GM18861 (cell line): ENCODE data around the gene SDR42E1.
"Not testable (repeated sequence)": the region's sequence is repeated elsewhere in the genome, so short reads cannot be mapped to it uniquely, and the experiment has no call there.

Source experiments
- ATAC-seq: cut with Tn5 transposase; IDR thresholded peaks from one replicate; pipeline ENCODE4 v1.9.1; 2021; ENCODE audit not compliant: unreplicated experiment

Gene SDR42E1

DNA sequence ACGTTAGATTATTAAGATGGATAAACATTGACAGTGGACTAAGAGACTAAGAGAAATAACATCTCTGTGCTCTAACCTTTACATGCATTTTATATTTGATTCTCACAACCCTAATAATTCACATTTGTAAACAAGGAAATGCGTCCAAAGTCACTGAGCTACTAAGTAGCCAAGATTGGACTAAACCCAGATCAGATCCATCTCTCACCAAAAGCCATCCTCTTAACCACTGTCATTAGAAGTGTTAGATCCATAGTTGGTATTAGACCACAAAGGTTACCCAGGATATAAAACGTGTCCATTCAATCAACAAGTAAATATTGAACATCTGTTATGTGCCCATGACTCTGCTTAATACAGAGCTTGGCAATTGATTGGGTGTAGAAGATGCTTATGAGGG, 29.0 kb upstream of the SDR42E1 start:
- ATAC-seq, result no peak

DNA sequence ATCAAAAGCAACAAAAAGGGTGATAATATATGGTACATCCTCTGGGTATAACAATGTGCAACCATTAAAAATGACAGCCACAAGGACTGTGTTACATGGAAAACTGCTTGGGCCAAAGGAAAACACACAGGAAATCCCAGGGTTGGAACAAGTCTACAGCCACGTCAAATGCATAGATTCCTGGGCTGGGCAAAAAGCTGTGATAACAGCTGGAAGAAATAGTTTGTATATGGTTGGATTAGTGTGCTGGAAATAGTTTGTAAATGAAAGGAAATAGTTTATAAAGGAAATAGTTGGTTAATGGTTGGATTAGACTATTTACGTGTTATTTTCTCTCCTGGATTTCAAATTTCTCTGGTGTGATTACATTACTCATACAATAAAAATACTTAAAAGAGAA, 26.4 kb upstream of the SDR42E1 start:
- no peak for ATAC-seq

DNA sequence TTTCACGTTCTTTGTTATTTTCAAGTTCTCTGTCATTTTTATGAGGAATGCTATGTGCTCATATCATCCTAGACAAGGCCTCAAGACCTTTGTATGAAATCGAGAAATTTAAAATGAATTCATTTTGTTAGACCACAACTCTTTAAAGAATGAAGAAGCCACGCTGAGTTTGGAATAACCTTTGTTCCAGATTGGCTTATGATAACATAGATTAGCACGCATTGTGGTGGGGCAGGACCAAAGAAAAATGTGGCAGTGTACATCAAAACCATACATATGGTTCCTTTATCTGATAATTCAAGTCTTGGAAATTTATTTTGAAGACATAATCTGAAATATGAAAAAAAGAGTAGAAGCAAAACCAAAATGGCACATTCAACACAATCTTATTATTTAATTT, 26.0 kb upstream of the SDR42E1 start:
- ATAC-seq, result no peak

DNA sequence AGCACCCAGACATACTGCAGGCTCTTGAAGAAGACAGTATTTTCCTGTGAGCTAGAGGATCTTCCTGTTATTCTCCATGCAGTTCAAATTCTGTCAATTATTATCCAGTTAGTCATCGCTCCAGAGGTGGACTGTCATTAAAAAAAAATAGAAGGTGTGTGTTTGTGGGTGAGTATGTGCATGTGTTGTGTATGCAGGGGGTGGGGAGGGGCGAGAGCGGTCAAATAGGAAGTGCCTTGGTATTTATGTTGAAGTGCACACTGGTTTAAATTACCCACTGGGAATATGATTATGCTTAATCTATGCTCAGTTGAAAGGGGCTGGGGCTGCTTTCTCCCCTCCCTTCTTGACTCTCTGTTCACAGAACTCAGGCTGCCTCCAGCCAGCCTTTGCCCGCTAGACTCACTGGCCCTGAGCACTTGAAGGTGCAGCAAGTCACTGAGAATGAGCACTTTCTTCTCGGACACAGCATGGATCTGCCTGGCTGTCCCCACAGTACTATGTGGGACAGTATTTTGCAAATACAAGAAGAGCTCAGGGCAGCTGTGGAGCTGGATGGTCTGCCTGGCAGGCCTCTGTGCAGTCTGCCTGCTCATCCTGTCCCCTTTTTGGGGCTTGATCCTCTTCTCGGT, 23.8 kb upstream of the SDR42E1 start, which contains the start of gene HSD17B2:
TSS of gene HSD17B2 (plus strand) at position 273 of the 632 bp plus-strand sequence. CDS start at position 445, 172 bp downstream.
- no peak for ATAC-seq

DNA sequence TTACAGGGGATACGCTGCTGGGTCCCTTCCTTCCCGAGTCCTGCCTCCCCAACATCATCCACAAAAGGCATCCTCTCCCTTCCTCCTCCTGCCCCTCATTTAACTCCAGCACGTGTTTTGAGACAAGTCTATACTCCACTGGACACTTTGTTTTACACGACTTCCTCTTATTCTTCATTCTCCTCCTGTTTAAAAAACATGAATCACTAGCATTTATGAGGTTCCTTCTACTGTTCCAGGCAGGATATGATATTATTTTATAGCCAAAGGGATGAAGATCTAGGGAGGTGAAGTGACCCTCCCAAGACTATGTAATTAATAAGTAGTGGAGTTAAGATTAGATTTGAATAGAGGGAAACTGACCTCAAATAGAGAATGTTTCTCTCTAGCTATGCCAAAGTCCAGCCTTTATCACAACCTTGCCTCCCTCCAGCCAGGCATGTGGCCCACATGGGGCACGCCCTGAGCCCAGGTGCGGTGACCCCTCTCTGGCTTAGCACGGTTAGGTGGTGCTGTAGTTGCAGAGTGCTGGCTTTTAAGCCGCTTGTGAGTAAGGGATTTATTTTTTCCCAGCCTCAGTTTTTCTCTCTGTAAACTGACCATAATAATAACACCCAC, 22.5 kb upstream of the SDR42E1 start:
- no peak for ATAC-seq

DNA sequence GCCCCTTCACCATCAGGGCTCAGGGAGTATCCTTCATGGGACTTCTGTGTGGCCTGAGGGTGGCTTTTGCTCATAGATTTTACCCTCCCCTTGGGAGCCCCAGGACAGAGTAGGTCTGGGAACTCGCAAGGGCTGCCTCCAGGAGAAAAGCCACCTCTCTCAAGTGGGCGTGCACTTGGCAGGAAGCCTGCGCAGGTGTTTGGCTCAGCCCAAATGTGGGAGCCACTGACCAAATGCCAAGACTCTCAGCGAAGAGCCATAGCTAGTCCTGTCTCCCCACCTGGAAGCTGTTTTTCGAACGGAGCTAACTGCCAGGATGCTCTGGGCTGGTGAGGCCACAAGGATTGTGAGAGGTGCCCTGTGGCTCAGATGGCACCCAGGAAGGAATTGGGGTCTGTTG, 21.7 kb upstream of the SDR42E1 start:
- ATAC-seq, result no peak

DNA sequence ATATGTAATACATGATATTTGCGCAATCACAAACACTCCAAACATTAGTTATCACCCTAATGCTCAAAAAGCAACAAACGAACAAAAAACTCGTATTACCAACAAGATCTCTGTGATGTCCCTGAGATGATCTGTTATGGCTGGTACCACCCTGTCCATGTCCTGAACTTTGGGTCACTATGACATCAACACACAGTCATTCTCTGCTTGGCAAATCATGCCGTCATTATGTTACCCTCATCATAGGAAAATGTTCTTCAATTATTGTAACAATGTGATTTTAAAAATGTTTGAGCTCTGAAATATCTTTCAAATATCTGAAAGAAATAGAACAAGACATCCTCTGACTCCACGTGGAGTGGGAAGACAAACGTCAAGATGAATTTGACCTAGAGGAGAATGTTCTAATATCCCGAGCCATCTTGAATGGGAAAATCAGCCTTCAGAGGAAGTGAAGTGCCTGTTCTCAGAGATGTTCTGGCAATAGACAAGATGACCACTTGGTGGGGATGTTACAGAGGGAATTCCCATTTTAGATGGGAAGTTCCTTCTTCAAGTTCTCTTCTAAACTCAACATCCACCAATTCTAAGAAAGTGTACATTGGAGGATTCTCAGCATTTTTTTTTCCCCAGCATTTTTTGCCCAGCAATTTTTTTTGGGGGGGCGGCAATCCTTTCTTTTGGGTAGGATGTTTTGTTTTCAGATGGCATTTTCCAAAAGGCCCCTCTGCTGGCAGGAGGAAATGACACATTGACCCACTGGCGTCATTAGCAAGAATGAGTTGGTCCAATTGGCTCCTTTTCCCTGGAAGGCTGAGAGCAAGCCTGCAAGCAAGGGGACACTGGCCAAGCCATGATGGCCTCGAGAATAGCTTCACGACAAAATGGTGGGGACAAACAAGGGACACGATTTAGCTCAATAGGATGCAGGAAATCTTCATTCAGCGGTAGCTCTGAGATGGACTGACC, 20.1 kb upstream of the SDR42E1 start:
- no peak for ATAC-seq

DNA sequence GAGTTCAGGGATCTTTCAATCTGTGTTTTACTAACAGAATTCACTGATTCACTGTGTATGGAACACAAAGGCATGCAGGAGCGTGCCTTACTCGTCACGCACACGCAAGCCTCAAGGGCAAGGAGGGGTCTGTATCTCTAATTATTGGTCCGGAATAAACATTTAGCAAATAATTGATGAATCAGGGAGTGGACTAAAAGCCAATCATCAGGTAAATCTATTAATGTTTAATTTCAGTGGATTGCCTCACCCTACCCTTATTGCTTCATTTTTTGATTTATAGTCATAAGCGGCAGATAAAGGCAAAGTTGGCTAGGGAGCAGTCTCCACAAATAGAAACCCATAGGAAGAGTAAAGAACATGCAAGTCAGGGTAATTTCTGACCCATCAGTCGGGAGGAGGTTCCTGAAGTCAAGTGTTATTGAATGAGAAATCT, 16.4 kb upstream of the SDR42E1 start:
- no peak for ATAC-seq

DNA sequence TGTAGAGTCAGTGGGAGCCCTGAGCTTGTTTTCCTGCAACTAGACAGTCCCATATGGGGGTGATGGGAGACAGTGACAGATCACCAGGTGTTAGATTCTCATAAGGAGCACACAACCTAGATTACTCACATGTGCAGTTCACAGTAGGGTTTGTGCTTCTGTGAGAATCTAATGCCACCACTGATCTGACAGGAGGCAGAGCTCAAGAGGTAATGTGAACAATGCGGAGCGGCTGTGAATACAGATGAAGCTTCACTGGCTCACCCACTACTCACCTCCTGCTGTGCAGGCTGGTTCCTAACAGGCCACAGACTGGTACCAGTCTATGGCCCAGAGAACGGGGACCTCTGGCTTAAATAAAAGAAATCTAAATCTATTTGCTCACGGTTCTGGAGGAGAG, 13.6 kb upstream of the SDR42E1 start:
- no peak for ATAC-seq

DNA sequence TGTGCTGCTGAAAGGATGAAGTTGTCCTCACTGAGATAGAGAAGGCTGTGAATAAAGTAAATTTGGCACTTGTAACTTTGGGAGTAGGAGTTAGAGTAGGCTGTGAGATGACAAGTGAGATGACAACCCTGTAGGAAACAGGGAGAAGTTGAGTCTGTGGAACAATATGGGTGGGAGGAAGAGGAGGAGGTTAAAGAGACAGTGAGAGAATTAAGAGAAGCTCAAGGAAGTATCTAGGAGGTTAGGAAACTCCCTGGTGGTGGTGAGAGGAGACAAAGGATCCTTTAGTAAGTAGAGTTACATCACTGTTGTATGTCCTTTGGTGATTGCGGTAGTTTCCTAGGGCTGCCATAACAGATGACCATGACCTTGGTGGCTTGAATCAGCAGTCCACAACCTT, 13.0 kb upstream of the SDR42E1 start:
- ATAC-seq, result no peak

DNA sequence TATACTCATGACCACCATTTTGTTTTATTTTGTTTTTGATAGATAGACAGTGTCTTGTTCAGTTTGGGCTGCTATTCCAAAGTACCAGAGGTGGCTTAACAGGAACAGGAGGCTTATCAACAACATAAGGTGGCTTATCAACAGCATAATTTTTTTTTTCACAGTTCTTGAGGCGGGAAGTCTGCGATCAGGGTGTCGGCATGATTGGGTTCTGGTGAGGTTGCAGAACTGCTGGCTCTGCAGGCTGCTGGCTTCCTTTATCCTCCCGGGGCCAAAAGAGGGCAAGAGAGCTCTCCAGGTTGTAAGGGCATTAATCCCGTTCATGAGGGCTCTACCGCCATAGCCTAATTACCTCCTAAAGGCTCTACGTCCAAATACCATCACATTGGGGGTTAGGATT, 11.9 kb upstream of the SDR42E1 start:
- ATAC-seq, result no peak

DNA sequence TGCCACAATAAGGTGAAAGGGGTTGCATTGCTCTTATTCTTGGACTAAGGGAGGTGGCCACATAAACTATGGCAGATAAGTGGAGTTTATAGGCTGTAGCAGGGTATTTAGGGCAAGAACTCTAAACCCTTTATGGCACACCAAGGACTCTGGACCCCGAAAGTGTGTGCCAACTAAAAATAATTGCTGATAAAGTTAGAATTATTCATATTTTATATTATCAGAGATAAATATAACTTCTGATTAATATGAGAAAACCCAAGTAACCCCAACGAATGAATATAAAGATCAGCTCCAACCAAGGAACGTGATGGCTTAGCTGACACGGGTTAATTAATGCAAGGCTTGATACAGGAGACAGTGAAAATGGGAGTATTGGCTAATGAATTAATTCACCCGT, 8.8 kb upstream of the SDR42E1 start:
- no peak for ATAC-seq

DNA sequence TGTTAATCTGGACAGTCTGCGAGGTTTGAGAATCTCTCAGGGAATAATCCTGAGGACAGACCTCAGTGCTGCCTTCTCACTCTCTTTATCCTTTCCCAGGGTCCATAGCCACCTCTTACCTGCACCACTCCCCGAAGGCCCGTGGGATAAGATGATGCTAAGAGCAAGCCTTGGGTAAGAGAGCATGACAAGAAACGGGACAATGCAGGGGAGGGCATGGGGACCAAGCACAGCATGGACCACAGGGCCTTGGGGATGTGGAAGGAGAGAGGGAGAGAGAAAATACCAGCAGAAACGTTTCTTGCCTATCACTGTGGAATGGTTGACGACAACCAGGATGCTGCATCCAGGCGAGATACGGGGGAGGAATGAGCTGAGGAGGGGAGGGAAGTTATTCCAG, 8.3 kb upstream of the SDR42E1 start:
- no peak for ATAC-seq

DNA sequence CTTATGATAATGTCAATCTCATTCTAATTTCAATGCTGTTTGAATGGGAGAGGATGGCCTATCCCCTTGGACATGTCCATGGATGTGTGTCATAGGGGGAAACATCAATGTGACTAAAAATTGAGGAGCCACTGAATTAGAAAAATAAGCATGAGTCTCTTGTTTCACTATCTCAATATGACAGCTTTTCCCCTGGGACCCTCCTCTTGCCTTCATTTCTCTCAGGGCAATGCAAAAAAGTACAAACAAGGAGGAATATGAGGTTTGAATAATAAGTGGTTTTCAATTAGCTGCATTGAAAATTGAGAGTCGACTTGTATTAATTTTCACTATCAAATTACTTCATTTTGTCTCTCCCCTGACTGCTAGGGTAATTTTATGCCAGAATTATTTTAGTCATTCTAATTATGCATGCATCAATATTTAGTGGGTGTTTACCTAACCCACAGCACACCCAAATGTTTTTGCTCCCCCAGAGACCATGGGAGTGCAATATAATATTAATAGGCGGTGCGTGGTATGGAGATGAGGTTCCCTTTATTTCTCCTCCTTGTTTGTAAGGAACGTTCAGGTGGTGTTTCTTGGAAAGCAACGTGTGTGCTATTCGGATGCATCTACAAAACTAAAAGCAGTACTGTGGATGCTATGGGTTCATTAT, 6.8 kb upstream of the SDR42E1 start:
- no peak for ATAC-seq

DNA sequence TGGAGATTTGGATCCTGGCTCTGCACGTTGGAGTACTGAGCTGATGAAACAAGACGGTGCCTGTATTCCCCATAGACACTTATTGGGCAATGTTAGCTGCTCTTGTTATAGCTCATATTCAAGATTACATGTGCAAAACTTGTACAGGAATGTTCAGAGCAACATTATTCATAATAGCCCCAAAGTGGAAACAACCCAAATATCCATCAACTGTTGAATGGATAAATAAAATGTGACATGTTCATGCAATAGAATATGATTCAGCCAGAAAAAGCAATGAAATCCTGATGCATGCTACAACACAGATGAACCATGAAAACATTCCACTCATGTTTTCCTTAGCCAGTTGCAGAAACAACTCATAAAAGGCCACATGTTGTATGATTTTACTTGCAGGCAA, 5.7 kb upstream of the SDR42E1 start:
- no peak for ATAC-seq

DNA sequence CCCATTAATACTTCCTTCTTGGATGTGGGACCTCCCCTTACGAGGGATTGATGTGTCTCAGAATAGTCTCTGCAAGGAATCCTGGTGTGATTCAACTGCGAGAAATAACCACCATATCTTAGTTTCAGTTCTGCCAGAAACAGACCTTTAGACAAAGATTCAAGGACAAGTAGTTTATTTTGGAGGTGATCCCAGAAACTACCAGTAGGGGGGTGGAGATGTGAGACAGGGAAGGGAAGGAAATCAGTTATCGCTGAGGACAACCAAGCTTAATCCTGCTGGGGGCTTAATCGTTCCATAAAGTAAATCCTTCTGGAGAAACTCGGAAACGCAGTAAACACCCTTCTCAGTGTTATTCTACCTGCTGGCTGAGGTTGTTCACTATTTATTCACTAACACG, 5.0 kb upstream of the SDR42E1 start:
- ATAC-seq, result no peak

DNA sequence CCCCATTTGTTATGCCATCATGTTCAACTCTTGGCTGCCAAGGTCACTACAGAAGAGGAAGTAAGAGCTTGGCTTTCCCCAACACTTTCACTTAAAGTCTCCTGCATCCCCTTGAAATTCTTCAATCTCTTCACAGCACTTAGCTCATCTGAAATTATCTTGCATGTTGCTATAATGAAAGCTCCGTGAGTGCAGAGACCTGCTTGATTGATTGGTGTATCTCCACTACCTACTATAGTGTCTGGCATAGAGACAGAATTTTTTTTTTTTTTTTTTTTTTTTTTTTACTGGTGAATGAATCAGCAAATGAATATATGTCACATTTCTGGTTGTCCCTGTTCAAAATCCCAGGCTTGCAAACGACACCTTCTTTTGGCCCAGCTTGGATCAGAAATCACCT, 1.9 kb upstream of the SDR42E1 start:
- ATAC-seq, result no peak

DNA sequence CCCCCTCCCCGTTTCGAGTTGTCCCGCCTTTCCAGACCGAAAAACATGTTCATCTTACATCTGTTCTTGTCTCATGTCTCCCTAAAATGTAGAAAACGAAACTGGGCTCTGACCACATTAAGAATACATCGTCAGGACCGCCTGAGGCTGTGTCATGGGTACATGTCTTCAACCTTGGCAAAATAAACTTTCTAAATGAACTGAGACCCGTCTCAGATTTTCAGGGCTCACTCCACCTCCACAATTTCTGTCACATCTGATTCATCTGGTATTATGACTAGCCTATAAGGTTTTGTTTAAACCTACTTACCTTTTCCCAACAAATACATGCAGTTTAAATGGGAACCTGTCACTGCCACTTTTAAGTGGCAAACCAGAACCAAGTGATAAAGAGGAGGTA, 621 bp downstream of the SDR42E1 start:
- ATAC-seq, result no peak

DNA sequence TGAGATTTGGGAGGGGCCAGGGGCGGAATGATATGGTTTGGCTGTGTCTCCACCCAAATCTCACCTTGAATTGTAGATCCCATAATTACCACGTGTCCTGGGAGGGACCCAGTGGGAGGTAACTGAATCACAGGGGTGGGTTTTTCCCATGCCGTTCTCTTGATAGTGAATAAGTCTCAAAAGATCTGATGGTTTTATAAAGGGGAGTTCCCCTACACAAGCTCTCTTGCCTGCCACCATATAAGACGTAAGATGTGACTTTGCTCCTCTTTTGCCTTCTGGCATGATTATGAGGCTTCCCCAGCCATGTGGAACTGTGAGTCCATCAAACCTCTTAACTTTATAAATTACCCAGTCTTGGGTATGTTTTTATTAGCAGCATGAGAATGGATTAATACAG, 1.5 kb downstream of the SDR42E1 start:
- not testable (repeated sequence) for ATAC-seq

DNA sequence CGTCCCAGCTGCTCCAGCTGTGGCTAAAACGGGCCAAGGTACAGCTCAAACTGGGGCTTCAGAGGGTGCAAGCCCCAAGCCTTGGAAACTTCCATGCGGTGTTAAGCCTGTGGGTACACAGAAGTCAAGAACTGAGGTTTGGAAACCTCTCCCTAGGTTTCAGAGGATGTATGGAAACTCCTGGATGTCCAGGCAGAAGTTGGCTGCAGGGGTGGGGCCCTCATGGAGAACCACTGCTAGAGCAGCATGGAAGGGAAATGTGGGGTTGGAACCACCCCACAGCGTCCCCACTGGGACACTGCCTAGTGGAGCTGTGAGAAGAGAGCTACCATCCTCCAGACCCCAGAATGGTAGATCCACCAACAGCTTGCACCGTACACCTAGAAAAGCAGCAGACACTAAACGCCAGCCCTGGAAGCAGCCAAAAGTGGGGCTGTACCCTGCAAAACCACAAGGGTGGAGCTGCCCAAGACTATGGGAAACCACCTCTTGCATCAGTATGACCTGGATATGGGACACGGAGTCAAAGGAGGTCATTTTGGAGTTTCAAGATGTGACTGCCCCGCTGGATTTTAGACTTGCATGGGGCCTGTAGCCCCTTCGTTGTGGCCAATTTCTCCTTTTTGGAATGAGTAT, 2.2 kb downstream of the SDR42E1 start:
- ATAC-seq, result no peak

DNA sequence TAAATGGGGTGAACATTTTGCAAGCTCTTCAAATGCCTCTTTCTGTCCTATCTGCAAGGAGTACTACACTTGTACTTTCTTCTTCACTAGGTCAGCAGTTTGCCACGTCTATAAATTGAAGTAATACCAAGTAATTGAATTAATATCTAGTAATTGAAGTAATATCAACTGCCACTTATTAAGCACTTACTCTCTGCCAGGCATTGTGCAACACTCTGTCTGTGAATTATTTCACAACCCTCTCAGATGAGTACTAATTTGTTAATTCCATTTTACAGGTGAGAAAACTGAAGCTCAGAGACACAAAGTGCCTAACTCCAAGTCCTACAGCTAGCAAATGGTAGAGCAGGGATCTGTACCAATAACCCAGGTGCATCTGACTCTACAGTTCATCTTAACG, 4.1 kb downstream of the SDR42E1 start:
- ATAC-seq, result no peak
